ENCODE results near the gene JMJD1C.

The JMJD1C gene

GRCh38 chr10:63393050-63393449 lies 72.7 kb downstream of the JMJD1C start:
- H3K4me1 ChIP-seq (ENCODE audit: low read length) = peaks cover 5% of the 10 kb centered on the region; the same call in 1 of the 2 replicates
- no peaks in the 10 kb centered on the region for H3K9me3 ChIP-seq (ENCODE audit: insufficient read depth, low read length)
- peaks cover 23% of the 10 kb centered on the region for H3K79me2 ChIP-seq (ENCODE audit: low read length)
- H3K4me2 ChIP-seq (ENCODE audit: low read length) = no peak overlapping the region
- no peak for TF ChIP-seq EZH2phosphoT487 (IDR thresholded peaks at IDR 0.05; ENCODE audit: low read depth)
- TF ChIP-seq CTCF (IDR thresholded peaks at IDR 0.05; ENCODE audit: low read depth, low read length) = no peak
- H4K20me1 ChIP-seq (ENCODE audit: insufficient read depth, low read length) = no peaks in the 10 kb centered on the region
- H3K36me3 ChIP-seq (replicated peaks; ENCODE audit: low read depth, low read length) = no peaks in the 10 kb centered on the region
- H3K27ac ChIP-seq (ENCODE audit: low read length) = no peak overlapping the region
- H3K4me3 ChIP-seq (ENCODE audit: low read length) = no peak overlapping the region
- H3K27me3 ChIP-seq (ENCODE audit: low read depth, low read length) = no peaks in the 10 kb centered on the region
- no peak overlapping the region for H2AFZ ChIP-seq (ENCODE audit: low read depth, low read length)
- no peak overlapping the region for H3K9ac ChIP-seq (ENCODE audit: low read length)

DNA sequence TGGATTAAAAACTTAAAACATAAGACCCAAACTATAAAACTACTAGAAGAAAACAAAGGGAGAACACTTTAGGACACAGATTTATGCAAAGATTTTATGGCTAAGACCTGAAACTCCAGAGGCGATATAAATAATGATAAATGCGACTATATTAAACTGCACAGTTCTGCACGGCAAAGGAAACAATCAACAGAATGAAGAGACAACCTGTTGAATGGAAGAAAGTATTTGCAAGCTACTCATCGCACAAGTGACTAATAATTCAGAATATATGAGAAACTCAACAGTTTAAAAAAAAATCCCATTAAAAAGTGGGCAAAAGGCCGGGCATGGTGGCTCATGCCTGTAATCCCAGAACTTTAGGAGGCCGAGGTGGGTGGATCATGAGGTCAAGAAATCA lies 73.6 kb downstream of the JMJD1C start:
- Histone ChIP-seq H3K36me3 (replicated peaks; ENCODE audit: low read depth, low read length) (no peaks in the 10 kb centered on the region), H3K27ac (ENCODE audit: low read length) (no peak overlapping the region), H3K9me3 (ENCODE audit: insufficient read depth, low read length) (no peaks in the 10 kb centered on the region), H3K4me3 (ENCODE audit: low read length) (no peak overlapping the region), H3K9ac (ENCODE audit: low read length) (no peak overlapping the region), H3K27me3 (ENCODE audit: low read depth, low read length) (no peaks in the 10 kb centered on the region), H4K20me1 (ENCODE audit: insufficient read depth, low read length) (no peaks in the 10 kb centered on the region), H3K79me2 (ENCODE audit: low read length) (peaks cover 27% of the 10 kb centered on the region), H3K4me2 (ENCODE audit: low read length) (no peak overlapping the region), H3K4me1 (ENCODE audit: low read length) (peaks cover 5% of the 10 kb centered on the region; the same call in 1 of the 2 replicates), H2AFZ (ENCODE audit: low read depth, low read length) (no peak overlapping the region)
- TF ChIP-seq CTCF (IDR thresholded peaks at IDR 0.05; ENCODE audit: low read depth, low read length) (no peak), EZH2phosphoT487 (IDR thresholded peaks at IDR 0.05; ENCODE audit: low read depth) (no peak)

- H2AFZ ChIP-seq (ENCODE audit: low read depth, low read length) = no peak overlapping the region
Measured at GRCh38 chr10:63391812-63392211, 74.0 kb downstream of the JMJD1C start.

GRCh38 chr10:63390521-63390920 lies 75.3 kb downstream of the JMJD1C start:
- H3K27ac ChIP-seq (ENCODE audit: low read length) = no peak overlapping the region
- H3K9me3 ChIP-seq (ENCODE audit: insufficient read depth, low read length) = no peaks in the 10 kb centered on the region
- peaks cover 5% of the 10 kb centered on the region; the same call in 1 of the 2 replicates for H3K4me1 ChIP-seq (ENCODE audit: low read length)
- peaks cover 43% of the 10 kb centered on the region for H3K79me2 ChIP-seq (ENCODE audit: low read length)
- H3K36me3 ChIP-seq (replicated peaks; ENCODE audit: low read depth, low read length) = no peaks in the 10 kb centered on the region
- no peak overlapping the region for H2AFZ ChIP-seq (ENCODE audit: low read depth, low read length)
- H3K27me3 ChIP-seq (ENCODE audit: low read depth, low read length) = no peaks in the 10 kb centered on the region
- no peak overlapping the region for H3K4me2 ChIP-seq (ENCODE audit: low read length)
- no peak overlapping the region for H3K9ac ChIP-seq (ENCODE audit: low read length)
- TF ChIP-seq EZH2phosphoT487 (IDR thresholded peaks at IDR 0.05; ENCODE audit: low read depth) = no peak
- no peak for TF ChIP-seq CTCF (IDR thresholded peaks at IDR 0.05; ENCODE audit: low read depth, low read length)
- 0 out of 2 replicates have a peak, but pooled peaks cover 8% of the 10 kb centered on the region for H4K20me1 ChIP-seq (ENCODE audit: insufficient read depth, low read length)
- no peak overlapping the region for H3K4me3 ChIP-seq (ENCODE audit: low read length)

More at GRCh38 chr10:63391812-63392211, 74.0 kb downstream of the JMJD1C start:
- peaks cover 5% of the 10 kb centered on the region; the same call in 1 of the 2 replicates for H3K4me1 ChIP-seq (ENCODE audit: low read length)
- no peaks in the 10 kb centered on the region for H3K27me3 ChIP-seq (ENCODE audit: low read depth, low read length)
- H3K4me3 ChIP-seq (ENCODE audit: low read length) = no peak overlapping the region
- no peak overlapping the region for H3K27ac ChIP-seq (ENCODE audit: low read length)
- no peaks in the 10 kb centered on the region for H3K36me3 ChIP-seq (replicated peaks; ENCODE audit: low read depth, low read length)
- H3K4me2 ChIP-seq (ENCODE audit: low read length) = no peak overlapping the region
- no peak overlapping the region for H3K9ac ChIP-seq (ENCODE audit: low read length)
- peaks cover 31% of the 10 kb centered on the region for H3K79me2 ChIP-seq (ENCODE audit: low read length)
- H4K20me1 ChIP-seq (ENCODE audit: insufficient read depth, low read length) = 0 out of 2 replicates have a peak, but pooled peaks cover 1% of the 10 kb centered on the region
- TF ChIP-seq CTCF (IDR thresholded peaks at IDR 0.05; ENCODE audit: low read depth, low read length) (no peak), EZH2phosphoT487 (IDR thresholded peaks at IDR 0.05; ENCODE audit: low read depth) (no peak)
- H3K9me3 ChIP-seq (ENCODE audit: insufficient read depth, low read length) = no peaks in the 10 kb centered on the region
